MCF 10A (cell line): ENCODE data around the gene ADAMTS2. TPM values are rescaled to one million over a fixed set of nuclear protein-coding genes. Genes with fewer than 3 reads are reported as not detected.

Experiments used
- BruUV-seq: library from RNA; stranded (reverse); fragments of 400-500 nt; replicated peaks from 2 replicates; lab custom pipeline; 2021; lab: Mats Ljungman, UMichigan
- CTCF ChIA-PET: fragments of 300-600 bp; sonication (Branson Sonifier 250); formaldehyde crosslinking; extraction: SDS; loops from one replicate; lab custom pipeline; 2021; ENCODE audit warnings: antibody characterized with exemption, inconsistent platforms; lab: Yijun Ruan, JAX
- POLR2A ChIA-PET: fragments of 300-600, 350-650 bp; sonication (Branson Sonifier 250); formaldehyde crosslinking; extraction: SDS; loops from one replicate; lab custom pipeline; 2020; ENCODE audit warnings: antibody characterized with exemption, inconsistent platforms; lab: Yijun Ruan, JAX
- DNase-seq: peaks from one replicate; pipeline ENCODE4 v3.0.0-alpha.2; 2018; ENCODE audit not compliant: unreplicated experiment
- H3K27ac Mint-ChIP-seq: one replicate; pipeline ENCODE4 v1.8.0; 2022; ENCODE audit warnings: mild to moderate bottlenecking, low read depth, mixed read lengths; ENCODE audit not compliant: unreplicated experiment
- H3K27me3 Mint-ChIP-seq: one replicate; pipeline ENCODE4 v1.8.0; 2022; ENCODE audit warnings: mixed read lengths; ENCODE audit not compliant: insufficient read depth, unreplicated experiment
- H3K36me3 Mint-ChIP-seq: one replicate; pipeline ENCODE4 v1.8.0; 2022; ENCODE audit warnings: mild to moderate bottlenecking, moderate library complexity, mixed read lengths; ENCODE audit not compliant: insufficient read depth, unreplicated experiment
- H3K4me1 Mint-ChIP-seq: one replicate; pipeline ENCODE4 v1.8.0; 2022; ENCODE audit warnings: mixed read lengths; ENCODE audit not compliant: insufficient read depth, unreplicated experiment
- H3K4me3 Mint-ChIP-seq: one replicate; pipeline ENCODE4 v1.8.0; 2022; ENCODE audit warnings: mild to moderate bottlenecking, moderate library complexity, mixed read lengths; ENCODE audit not compliant: unreplicated experiment
- H3K9me3 Mint-ChIP-seq: one replicate; pipeline ENCODE4 v1.8.0; 2022; ENCODE audit warnings: mixed read lengths; ENCODE audit not compliant: unreplicated experiment
- intact Hi-C: fragments of 100-400 bp; cut with micrococcal nuclease; formaldehyde crosslinking; loops from 2 replicates; pipeline ENCODE4 v1.14.1; 2022
- total RNA-seq: library from RNA; stranded (reverse); gene quantifications from 2 replicates; pipeline ENCODE4 v1.2.3, GENCODE V29; 2022
- TF ChIP-seq, protein P1 (sequence below): fragments of 200-600 bp; IDR thresholded peaks from one replicate; pipeline ENCODE4 v1.8.0; 2022; ENCODE audit warnings: antibody characterized with exemption, mild to moderate bottlenecking; ENCODE audit not compliant: unreplicated experiment

The ADAMTS2 gene
- total RNA-seq, 1 experiment from 2014 or later: not detected

GRCh38 chr5:179339996-179340395, 5.3 kb downstream of the ADAMTS2 start:
- POLR2A ChIA-PET: no interaction called here
- Mint-ChIP-seq H3K4me1 (no peaks in the 10 kb centered on the region), H3K4me3 (no peak overlapping the region), H3K36me3 (no peaks in the 10 kb centered on the region), H3K27ac (no peak overlapping the region), H3K27me3 (no peaks in the 10 kb centered on the region), H3K9me3 (no peaks in the 10 kb centered on the region)
- CTCF ChIA-PET: interaction anchor here (0.6 kb wide), 1 partner anchor 58 kb away, joined by 3 read pairs; no protein-coding TSS in a partner anchor
- DNase-seq: no peak
- BruUV-seq: no TSS peak
- intact Hi-C loops: no loop called here
- TF ChIP-seq, protein P1, sequence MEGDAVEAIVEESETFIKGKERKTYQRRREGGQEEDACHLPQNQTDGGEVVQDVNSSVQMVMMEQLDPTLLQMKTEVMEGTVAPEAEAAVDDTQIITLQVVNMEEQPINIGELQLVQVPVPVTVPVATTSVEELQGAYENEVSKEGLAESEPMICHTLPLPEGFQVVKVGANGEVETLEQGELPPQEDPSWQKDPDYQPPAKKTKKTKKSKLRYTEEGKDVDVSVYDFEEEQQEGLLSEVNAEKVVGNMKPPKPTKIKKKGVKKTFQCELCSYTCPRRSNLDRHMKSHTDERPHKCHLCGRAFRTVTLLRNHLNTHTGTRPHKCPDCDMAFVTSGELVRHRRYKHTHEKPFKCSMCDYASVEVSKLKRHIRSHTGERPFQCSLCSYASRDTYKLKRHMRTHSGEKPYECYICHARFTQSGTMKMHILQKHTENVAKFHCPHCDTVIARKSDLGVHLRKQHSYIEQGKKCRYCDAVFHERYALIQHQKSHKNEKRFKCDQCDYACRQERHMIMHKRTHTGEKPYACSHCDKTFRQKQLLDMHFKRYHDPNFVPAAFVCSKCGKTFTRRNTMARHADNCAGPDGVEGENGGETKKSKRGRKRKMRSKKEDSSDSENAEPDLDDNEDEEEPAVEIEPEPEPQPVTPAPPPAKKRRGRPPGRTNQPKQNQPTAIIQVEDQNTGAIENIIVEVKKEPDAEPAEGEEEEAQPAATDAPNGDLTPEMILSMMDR: no peak

- intact Hi-C loops: no loop called here
- ChIA-PET CTCF (no interaction called here), POLR2A (no interaction called here)
- Mint-ChIP-seq H3K36me3 (no peaks in the 10 kb centered on the region), H3K4me3 (no peak overlapping the region), H3K27ac (no peak overlapping the region), H3K4me1 (no peaks in the 10 kb centered on the region), H3K27me3 (no peaks in the 10 kb centered on the region), H3K9me3 (no peaks in the 10 kb centered on the region)
- no TSS peak for BruUV-seq
- DNase-seq: no peak
- TF ChIP-seq, protein P1: no peak
These were observed 6.2 kb downstream of the ADAMTS2 start for GRCh38 chr5:179339081-179339480.

GRCh38 chr5:179337796-179338676, 7.2 kb downstream of the ADAMTS2 start:
- intact Hi-C loops: no loop called here
- no peak overlapping the region for H3K27ac Mint-ChIP-seq
- H3K4me1 Mint-ChIP-seq: no peaks in the 10 kb centered on the region
- H3K4me3 Mint-ChIP-seq: no peak overlapping the region
- no peak for DNase-seq
- no peaks in the 10 kb centered on the region for H3K9me3 Mint-ChIP-seq
- no peaks in the 10 kb centered on the region for H3K27me3 Mint-ChIP-seq
- ChIA-PET CTCF (interaction anchor here (0.7 kb wide), 1 partner anchor 32 kb away, joined by 3 read pairs; no protein-coding TSS in a partner anchor), POLR2A (no interaction called here)
- H3K36me3 Mint-ChIP-seq: no peaks in the 10 kb centered on the region
- TF ChIP-seq, protein P1: no peak
- no TSS peak for BruUV-seq

DNA sequence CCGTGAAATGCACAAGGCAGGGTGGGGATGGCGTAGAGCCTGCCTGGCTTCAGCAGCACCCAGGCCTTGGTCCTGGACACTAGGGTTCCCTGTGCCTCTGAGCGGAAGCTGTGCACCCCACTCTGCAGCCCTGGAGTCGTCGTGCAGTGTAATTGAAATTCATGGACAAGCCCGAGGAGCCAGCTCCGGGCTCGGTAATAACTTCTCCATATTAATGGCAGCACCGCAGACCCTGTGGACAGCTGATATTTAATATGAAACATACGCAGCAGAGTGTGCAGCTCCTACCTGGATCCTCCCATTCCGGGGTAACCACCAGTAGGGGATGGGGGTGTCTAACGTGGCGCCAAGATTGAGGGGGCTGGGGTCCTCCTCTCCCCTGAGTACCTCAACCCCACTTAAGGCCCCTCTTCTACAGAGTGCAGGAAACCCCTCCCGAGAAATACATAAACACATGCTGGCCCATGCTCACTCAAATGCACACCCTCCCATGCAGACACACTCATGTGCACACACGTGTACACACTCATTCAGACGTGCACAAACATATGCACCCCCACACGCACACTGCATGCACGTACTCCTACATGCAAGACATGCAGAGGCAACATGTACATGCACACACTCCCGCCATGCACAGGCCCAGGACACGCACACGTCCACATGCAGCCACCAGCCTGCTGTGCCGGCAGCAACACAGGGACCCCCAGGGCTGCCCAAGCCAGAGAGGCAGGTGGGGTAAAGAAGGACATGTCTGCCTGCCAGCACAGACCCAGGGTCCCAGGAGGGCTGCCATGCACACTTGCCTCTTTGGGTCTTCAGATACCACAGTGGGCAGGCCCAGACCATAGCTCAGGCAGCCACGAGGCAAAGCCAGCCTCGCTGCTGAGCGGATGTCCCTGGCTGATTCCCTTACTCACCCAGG, 8.1 kb downstream of the ADAMTS2 start:
- TF ChIP-seq, protein P1: no peak
- CTCF ChIA-PET: no interaction called here
- Mint-ChIP-seq H3K9me3 (no peaks in the 10 kb centered on the region), H3K4me1 (no peaks in the 10 kb centered on the region), H3K4me3 (no peak overlapping the region), H3K27ac (no peak overlapping the region), H3K36me3 (no peaks in the 10 kb centered on the region), H3K27me3 (no peaks in the 10 kb centered on the region)
- no TSS peak for BruUV-seq
- POLR2A ChIA-PET: no interaction called here
- intact Hi-C loops: no loop called here
- DNase-seq: no peak
